Measurements from ENCODE around the gene FOXD2.

The FOXD2 gene

DNA sequence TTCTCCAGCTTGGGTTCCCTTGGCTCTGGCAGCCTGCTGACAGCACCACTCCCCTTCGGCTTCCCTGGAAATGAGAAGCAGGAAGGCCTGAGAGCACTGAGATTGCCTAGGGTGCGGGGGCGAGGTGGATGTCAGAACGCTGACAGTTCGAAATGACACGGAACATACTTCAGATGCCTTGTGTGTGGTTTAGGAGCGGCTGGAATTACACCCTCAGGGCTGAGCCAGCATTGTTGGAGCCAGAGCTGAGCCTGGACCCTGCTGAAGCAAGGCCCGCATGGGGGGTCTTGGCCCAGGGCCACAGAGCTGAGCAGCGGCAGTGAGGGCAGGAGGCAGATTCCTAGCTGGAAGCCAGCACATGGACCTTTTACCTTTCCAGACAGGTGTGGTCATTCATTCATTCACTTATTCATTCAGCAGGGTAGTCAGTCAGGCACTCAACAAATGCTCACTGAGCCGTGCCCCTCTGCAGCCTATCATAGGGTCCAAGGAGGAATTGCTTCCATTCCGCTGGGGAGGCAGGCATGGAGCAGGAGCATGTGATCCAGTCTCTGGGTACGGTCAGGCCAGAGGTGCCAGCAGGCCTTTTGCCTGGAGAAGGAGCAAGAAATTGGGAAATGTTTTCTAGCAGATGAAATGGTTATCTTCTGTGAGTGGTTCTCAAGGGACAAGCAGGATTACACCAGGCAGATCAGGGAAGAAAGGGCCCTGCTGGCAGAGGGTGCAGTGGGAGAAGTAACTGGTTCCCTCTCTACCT lies 28.4 kb upstream of the FOXD2 start:
- Histone ChIP-seq H3K4me1 (ENCODE audit: control insufficient read depth, insufficient read depth, low read length) (no peaks in the 10 kb centered on the region), H3K4me3 (ENCODE audit: low read depth, low read length) (no peak overlapping the region), H3K9me3 (ENCODE audit: control insufficient read depth, insufficient read depth, low read depth, low read length) (no peaks in the 10 kb centered on the region), H3K27ac (ENCODE audit: extremely low read depth, low read depth, low read length) (no peak overlapping the region), H3K36me3 (ENCODE audit: control insufficient read depth in 2 of 2, insufficient read depth in 1 of 2, low read length in 2 of 2) (no peaks in the 10 kb centered on the region)
- ChIA-PET POLR2A (interaction anchor here (1.8 kb wide), 1 partner anchor 28 kb away, joined by 5 read pairs; the partner anchor contains the start of gene FOXD2), CTCF (interaction anchor here (0.7 to 3.5 kb wide), 7 partner anchors 9 to 302 kb away, joined by 3 to 22 read pairs (median 3); no protein-coding TSS in a partner anchor)
- no peak for TF ChIP-seq ZNF133 (tag by site-specific recombination; IDR thresholded peaks at IDR 0.05)
- peak; percentile 69; the same call in 1 of the 2 replicates for TF ChIP-seq ZNF600 (tag by site-specific recombination; IDR thresholded peaks at IDR 0.05)
- no peak for TF ChIP-seq GLI4 (tag by site-specific recombination; IDR thresholded peaks at IDR 0.05)
- peak; percentile 78 for TF ChIP-seq GLIS1 (tag by site-specific recombination; IDR thresholded peaks at IDR 0.05)
- TF ChIP-seq ZNF530 (tag by site-specific recombination; IDR thresholded peaks at IDR 0.05; ENCODE audit: low read depth) = no peak
- no peak for TF ChIP-seq SALL2 (tag by site-specific recombination; IDR thresholded peaks at IDR 0.05; ENCODE audit: borderline replicate concordance)
- no peak for TF ChIP-seq ZNF549 (tag by site-specific recombination; IDR thresholded peaks at IDR 0.05)
- no peak for TF ChIP-seq GFI1B (tag by site-specific recombination; IDR thresholded peaks at IDR 0.05)
- TF ChIP-seq ZFHX2 (tag by site-specific recombination; conservative IDR thresholded peaks at IDR 0.05) = peak; percentile 69
- TF ChIP-seq, protein P1, sequence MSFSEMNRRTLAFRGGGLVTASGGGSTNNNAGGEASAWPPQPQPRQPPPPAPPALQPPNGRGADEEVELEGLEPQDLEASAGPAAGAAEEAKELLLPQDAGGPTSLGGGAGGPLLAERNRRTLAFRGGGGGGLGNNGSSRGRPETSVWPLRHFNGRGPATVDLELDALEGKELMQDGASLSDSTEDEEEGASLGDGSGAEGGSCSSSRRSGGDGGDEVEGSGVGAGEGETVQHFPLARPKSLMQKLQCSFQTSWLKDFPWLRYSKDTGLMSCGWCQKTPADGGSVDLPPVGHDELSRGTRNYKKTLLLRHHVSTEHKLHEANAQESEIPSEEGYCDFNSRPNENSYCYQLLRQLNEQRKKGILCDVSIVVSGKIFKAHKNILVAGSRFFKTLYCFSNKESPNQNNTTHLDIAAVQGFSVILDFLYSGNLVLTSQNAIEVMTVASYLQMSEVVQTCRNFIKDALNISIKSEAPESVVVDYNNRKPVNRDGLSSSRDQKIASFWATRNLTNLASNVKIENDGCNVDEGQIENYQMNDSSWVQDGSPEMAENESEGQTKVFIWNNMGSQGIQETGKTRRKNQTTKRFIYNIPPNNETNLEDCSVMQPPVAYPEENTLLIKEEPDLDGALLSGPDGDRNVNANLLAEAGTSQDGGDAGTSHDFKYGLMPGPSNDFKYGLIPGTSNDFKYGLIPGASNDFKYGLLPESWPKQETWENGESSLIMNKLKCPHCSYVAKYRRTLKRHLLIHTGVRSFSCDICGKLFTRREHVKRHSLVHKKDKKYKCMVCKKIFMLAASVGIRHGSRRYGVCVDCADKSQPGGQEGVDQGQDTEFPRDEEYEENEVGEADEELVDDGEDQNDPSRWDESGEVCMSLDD (tag by site-specific recombination; IDR thresholded peaks at IDR 0.05) = no peak
- no peak for TF ChIP-seq ZNF76 (tag by site-specific recombination; IDR thresholded peaks at IDR 0.05; ENCODE audit: borderline replicate concordance, low read depth)
- TF ChIP-seq, protein P2, sequence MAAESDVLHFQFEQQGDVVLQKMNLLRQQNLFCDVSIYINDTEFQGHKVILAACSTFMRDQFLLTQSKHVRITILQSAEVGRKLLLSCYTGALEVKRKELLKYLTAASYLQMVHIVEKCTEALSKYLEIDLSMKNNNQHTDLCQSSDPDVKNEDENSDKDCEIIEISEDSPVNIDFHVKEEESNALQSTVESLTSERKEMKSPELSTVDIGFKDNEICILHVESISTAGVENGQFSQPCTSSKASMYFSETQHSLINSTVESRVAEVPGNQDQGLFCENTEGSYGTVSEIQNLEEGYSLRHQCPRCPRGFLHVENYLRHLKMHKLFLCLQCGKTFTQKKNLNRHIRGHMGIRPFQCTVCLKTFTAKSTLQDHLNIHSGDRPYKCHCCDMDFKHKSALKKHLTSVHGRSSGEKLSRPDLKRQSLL (tag by site-specific recombination; IDR thresholded peaks at IDR 0.05) = no peak
- TF ChIP-seq ZIC2 (tag by site-specific recombination; IDR thresholded peaks at IDR 0.05) = peak; percentile 79
- TF ChIP-seq ZFP3 (tag by site-specific recombination; IDR thresholded peaks at IDR 0.05; ENCODE audit: low read depth) = no peak
- peak; percentile 79; the same call in 1 of the 2 replicates for TF ChIP-seq ZNF24 (tag by site-specific recombination; IDR thresholded peaks at IDR 0.05)
- no peak for TF ChIP-seq ZBTB48 (tag by site-specific recombination; IDR thresholded peaks at IDR 0.05)
- TF ChIP-seq ZNF596 (tag by site-specific recombination; IDR thresholded peaks at IDR 0.05) = no peak
- TF ChIP-seq, protein P3, sequence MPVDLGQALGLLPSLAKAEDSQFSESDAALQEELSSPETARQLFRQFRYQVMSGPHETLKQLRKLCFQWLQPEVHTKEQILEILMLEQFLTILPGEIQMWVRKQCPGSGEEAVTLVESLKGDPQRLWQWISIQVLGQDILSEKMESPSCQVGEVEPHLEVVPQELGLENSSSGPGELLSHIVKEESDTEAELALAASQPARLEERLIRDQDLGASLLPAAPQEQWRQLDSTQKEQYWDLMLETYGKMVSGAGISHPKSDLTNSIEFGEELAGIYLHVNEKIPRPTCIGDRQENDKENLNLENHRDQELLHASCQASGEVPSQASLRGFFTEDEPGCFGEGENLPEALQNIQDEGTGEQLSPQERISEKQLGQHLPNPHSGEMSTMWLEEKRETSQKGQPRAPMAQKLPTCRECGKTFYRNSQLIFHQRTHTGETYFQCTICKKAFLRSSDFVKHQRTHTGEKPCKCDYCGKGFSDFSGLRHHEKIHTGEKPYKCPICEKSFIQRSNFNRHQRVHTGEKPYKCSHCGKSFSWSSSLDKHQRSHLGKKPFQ (tag by site-specific recombination; IDR thresholded peaks at IDR 0.05) = no peak
- no peak for TF ChIP-seq ZNF354C (tag by site-specific recombination; IDR thresholded peaks at IDR 0.05; ENCODE audit: borderline replicate concordance, low read depth)
- TF ChIP-seq, protein P4, sequence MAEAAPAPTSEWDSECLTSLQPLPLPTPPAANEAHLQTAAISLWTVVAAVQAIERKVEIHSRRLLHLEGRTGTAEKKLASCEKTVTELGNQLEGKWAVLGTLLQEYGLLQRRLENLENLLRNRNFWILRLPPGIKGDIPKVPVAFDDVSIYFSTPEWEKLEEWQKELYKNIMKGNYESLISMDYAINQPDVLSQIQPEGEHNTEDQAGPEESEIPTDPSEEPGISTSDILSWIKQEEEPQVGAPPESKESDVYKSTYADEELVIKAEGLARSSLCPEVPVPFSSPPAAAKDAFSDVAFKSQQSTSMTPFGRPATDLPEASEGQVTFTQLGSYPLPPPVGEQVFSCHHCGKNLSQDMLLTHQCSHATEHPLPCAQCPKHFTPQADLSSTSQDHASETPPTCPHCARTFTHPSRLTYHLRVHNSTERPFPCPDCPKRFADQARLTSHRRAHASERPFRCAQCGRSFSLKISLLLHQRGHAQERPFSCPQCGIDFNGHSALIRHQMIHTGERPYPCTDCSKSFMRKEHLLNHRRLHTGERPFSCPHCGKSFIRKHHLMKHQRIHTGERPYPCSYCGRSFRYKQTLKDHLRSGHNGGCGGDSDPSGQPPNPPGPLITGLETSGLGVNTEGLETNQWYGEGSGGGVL (tag by site-specific recombination; IDR thresholded peaks at IDR 0.05) = no peak
- TF ChIP-seq FEZF1 (tag by site-specific recombination; IDR thresholded peaks at IDR 0.05) = no peak
- TF ChIP-seq, protein P5, sequence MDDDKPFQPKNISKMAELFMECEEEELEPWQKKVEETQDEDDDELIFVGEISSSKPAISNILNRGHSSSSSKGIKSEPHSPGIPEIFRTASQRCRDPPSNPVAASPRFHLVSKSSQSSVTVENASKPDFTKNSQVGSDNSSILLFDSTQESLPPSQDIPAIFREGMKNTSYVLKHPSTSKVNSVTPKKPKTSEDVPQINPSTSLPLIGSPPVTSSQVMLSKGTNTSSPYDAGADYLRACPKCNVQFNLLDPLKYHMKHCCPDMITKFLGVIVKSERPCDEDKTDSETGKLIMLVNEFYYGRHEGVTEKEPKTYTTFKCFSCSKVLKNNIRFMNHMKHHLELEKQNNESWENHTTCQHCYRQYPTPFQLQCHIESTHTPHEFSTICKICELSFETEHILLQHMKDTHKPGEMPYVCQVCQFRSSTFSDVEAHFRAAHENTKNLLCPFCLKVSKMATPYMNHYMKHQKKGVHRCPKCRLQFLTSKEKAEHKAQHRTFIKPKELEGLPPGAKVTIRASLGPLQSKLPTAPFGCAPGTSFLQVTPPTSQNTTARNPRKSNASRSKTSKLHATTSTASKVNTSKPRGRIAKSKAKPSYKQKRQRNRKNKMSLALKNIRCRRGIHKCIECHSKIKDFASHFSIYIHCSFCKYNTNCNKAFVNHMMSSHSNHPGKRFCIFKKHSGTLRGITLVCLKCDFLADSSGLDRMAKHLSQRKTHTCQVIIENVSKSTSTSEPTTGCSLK (tag by site-specific recombination; IDR thresholded peaks at IDR 0.05) = no peak
- TF ChIP-seq EGR2 (tag by site-specific recombination; IDR thresholded peaks at IDR 0.05; ENCODE audit: low read depth) = 0 out of 2 replicates have a peak, but pooled peaks have one; percentile 22
- TF ChIP-seq ZNF23 (tag by site-specific recombination; IDR thresholded peaks at IDR 0.05; ENCODE audit: borderline replicate concordance) = no peak
- TF ChIP-seq SCRT1 (tag by site-specific recombination; IDR thresholded peaks at IDR 0.05; ENCODE audit: borderline replicate concordance) = no peak
- TF ChIP-seq REPIN1 (tag by site-specific recombination; IDR thresholded peaks at IDR 0.05; ENCODE audit: low read depth) = no peak
- peak; percentile 29; the same call in 1 of the 2 replicates for TF ChIP-seq ZNF423 (tag by site-specific recombination; IDR thresholded peaks at IDR 0.05)
